DMS53 (cell line): ENCODE measurements around the gene GNGT2.

Experiments
- DNase-seq: peaks from one replicate; lab custom pipeline; 2025; lab: John Stamatoyannopoulos, UW

GNGT2 gene

GRCh38 chr17:49210158-49211029 is at the start of gene GNGT2, which contains the start of gene ABI3:
TSS of gene GNGT2 (minus strand) at chr17:49210574. CDS start at chr17:49207422, 3,152 bp downstream.
TSS of gene ABI3 (plus strand) at chr17:49210707. CDS start at chr17:49210725, 18 bp downstream.
- no peak for DNase-seq

GRCh38 chr17:49259663-49260010 is 49.3 kb upstream of the GNGT2 start:
- no peak for DNase-seq

GRCh38 chr17:49258394-49258793 is 48.0 kb upstream of the GNGT2 start:
- no peak for DNase-seq

- no peak for DNase-seq
These were observed 44.8 kb upstream of the GNGT2 start for GRCh38 chr17:49255125-49255524.

GRCh38 chr17:49254066-49254465 is 43.7 kb upstream of the GNGT2 start:
- no peak for DNase-seq

- peak; percentile 40 for DNase-seq
These were observed 41.8 kb upstream of the GNGT2 start for GRCh38 chr17:49252148-49252695.

- DNase-seq = no peak
These were observed 39.6 kb upstream of the GNGT2 start for GRCh38 chr17:49249890-49250522.

- no peak for DNase-seq
These were observed 39.0 kb upstream of the GNGT2 start for GRCh38 chr17:49249292-49249794.

GRCh38 chr17:49247944-49248343 is 37.6 kb upstream of the GNGT2 start:
- no peak for DNase-seq

GRCh38 chr17:49244839-49245238 is 34.5 kb upstream of the GNGT2 start:
- no peak for DNase-seq

GRCh38 chr17:49242813-49243212 is 32.4 kb upstream of the GNGT2 start:
- no peak for DNase-seq

GRCh38 chr17:49241692-49242397 is 31.5 kb upstream of the GNGT2 start:
- no peak for DNase-seq

- no peak for DNase-seq
These were observed 30.7 kb upstream of the GNGT2 start for GRCh38 chr17:49241040-49241439.

GRCh38 chr17:49240619-49241018 is 30.2 kb upstream of the GNGT2 start:
- DNase-seq = no peak

- no peak for DNase-seq
These were observed 29.6 kb upstream of the GNGT2 start for GRCh38 chr17:49239963-49240362.

- no peak for DNase-seq
These were observed 25.5 kb upstream of the GNGT2 start for GRCh38 chr17:49235896-49236295.

GRCh38 chr17:49234509-49235080 is 24.2 kb upstream of the GNGT2 start:
- no peak for DNase-seq

- no peak for DNase-seq
These were observed 21.2 kb upstream of the GNGT2 start for GRCh38 chr17:49231563-49231894.

GRCh38 chr17:49230636-49231562 is 20.5 kb upstream of the GNGT2 start, which contains the start of gene PHOSPHO1:
TSS of gene PHOSPHO1 (minus strand) at chr17:49230787. CDS start at chr17:49226691, 4,096 bp downstream.
- peak; percentile 41 for DNase-seq

GRCh38 chr17:49229805-49230600 is 19.6 kb upstream of the GNGT2 start:
- DNase-seq = no peak
